ENCODE results near the gene GPRIN2.
"Not testable (repeated sequence)": the region's sequence is repeated elsewhere in the genome, so short reads cannot be mapped to it uniquely, and the experiment has no call there.

Gene GPRIN2

DNA sequence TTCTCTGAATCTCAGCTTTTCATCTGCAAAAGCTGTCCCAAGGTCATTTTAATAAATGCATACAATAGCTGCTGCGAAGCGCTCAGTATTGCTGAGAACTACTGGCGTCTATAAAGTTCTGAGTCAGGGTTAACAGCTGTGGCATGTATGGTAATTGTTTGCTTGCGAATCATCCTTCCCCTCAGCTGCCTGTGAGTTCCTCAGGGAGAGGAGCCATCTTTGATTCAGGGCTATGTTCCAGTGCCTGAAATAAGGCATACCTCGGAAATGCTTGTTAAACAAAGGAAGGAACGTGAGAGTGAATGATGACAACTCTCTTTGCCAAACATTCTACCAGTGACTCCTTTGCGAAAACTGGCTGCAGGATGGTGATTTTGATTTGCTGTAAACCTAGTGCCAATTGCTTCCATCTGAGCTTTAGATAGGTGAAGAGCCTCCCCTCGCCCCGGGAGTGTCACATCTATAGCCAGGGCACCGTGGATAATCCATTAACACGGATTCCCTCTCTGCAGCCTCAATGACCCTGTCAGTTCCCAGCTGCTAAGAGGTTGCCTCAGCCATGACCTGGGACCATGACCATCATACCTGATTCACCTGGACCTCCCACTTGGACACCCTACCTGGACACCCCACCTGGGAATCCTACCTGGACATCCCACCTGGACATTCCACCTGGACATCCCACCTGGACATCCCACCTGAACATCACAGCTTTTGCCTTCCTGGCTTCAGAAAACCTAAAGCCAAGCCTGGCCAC lies 39.6 kb downstream of the GPRIN2 start:
- no peak for DNase-seq

- DNase-seq = no peak
These were observed 40.7 kb downstream of the GPRIN2 start for GRCh38 chr10:46515793-46516192.

- no peak for DNase-seq
These were observed 41.1 kb downstream of the GPRIN2 start for GRCh38 chr10:46515366-46515765.

DNA sequence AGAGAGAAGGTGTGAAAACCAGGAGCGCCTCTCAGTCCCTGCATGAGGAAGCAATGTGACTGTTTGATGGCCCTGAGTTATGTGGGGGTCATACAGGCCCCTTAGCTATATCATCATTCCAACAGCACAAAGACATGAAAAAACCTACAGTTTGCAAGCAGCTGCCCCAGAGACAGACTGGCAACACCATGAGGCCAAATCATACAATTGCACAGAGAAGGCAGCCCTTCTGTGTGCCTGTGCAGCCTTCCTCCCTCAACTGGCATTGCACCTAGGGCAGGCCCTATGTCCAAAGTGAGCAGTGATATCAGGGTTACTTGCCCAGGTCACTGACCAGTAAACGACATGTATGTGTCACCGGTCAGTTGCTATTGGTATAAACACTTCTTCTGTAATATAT lies 41.6 kb downstream of the GPRIN2 start:
- DNase-seq = no peak

DNA sequence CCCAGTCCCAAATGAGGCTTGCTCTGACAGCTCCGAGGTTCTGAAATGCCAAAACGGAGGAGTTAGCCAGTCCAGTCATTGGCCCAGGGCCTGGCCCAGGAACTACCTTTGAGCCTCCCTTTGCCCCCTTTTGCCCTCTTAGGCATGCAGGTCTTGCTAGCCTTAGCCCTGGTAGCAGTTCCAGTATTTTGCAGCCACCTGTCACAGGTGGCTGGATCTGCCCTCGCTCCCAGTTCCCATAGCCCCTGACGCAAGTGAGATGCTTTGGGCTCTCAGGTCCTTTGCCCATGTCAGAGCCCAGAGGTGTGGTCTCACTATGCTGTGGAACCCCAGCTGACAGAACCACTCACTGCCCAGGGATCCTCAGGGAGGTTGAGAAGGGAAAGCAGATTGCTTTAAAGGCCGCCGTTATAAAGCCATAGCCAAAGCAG lies 42.0 kb downstream of the GPRIN2 start:
- no peak for DNase-seq

DNA sequence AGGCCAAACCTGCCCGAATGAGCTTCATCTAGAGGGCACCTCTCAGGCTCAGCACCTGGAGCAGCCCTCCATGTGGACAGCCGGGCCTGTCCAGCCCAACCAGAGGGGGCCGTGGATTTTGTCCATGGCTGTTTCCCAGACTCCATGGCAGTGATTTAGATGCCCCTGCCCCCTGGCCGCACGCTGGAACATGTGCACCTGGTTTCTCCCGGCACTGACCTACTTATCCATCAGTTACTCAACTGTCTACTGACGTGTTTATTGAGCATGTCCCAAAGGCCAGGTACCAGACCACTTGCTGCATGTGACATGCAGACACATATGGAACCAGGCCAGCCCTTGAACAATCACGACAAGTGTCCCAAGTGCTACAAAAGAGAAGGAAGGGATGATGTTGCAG lies 43.1 kb downstream of the GPRIN2 start:
- not testable (repeated sequence) for DNase-seq

GRCh38 chr10:46512725-46513124 lies 43.7 kb downstream of the GPRIN2 start:
- not testable (repeated sequence) for DNase-seq

DNA sequence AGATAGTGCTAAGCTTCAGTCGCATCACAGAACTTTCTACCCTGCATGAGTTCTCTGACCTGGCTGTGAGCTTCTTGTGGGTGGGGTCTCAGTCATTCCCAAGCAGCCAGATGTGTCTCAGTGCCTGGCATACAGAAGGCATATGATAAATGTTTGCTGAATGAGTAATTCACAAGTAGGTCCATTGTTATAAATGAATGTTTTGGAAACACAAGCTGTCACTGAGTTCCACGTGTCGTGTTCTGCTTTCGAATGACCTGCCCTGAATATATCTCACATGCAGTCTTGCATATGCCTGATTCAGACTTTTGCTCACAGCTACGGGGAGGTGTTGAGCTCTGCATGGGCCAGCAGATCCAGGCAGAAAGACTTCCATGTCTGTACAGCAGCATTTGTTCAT lies 44.5 kb downstream of the GPRIN2 start:
- DNase-seq = not testable (repeated sequence)
